Stimulated activated CD4-positive, alpha-beta T cell treated with anti-CD3 and anti-CD28 coated beads, Interleukin-4, amount 100 ng/mL, for 4 hours (primary cell): ENCODE data around the gene ADAMTS2.

Experiments used
- DNase-seq, 2 experiments: peaks; one replicate each; pipeline ENCODE4 v3.0.0-alpha.2; 2020

ADAMTS2 gene

DNA sequence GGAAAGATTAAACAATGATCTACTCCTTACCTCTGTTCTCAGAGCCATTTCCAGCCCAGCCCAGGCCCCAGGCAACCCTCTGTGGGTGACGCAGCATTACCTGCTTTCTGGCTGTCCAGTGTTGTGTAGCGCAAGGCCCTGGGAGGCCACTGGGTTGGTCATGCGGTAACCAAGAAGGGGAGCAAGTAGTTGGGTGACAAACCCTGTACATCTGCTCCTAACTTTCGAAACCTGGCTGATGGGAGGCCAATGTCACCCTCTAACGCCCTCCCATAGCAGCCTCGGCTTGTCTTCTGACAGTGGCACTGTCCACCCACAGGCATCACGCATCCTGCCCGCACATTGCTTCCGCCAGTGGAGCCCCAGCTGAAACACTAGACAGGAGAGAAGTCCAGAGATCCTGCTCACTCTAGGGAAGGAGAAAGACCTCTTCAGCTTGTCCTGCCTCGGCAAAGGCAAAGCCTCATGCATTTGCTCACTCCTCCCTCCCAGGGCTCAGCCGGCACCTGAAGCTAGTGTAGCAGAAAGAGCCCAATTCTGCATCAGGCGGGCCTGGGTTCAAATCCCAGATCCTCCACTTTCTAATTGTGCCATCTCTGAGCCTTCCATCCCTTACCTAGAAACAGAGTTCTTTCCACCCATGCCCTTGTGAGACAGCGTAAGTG, 94.6 kb downstream of the ADAMTS2 start:
- no peak for DNase-seq

DNA sequence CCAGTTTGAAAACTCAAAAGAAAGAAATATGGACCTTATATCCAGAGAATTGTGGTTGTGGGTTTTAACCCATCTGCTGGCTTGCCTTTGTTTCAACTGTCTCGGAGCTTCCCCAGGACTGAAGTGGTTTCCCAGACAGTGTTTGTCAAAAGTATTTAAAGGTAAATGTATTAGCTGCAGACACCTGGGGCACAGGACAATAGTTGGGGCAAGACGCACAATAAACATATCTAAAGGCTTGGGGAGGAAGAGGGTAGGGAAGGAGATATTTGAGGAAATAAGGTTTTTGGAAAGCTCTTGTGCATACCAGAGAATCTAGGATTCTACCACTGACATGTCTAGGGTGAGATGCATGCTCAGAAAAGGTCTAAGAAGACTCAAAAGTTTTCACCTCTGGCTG, 99.0 kb downstream of the ADAMTS2 start:
- no peak for DNase-seq

DNA sequence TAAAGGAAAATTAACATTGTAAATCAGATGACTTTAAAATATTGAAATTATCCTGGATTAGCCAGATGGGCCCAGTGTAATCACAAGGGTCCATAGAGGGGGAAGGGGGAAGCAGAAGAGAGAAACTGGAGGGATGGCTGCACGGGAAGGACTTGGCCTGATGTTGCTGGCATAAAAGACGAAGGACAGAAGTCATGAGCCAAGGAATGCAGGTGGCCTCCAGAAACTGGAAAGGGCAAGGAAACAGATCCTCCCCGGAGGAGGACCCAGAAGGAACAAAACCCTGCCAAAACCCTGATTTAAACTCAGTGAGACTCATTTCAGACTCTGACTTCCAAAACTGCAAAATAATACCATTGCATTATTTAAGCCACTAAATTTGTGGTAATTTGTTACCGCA, 100.2 kb downstream of the ADAMTS2 start:
- no peak for DNase-seq

DNA sequence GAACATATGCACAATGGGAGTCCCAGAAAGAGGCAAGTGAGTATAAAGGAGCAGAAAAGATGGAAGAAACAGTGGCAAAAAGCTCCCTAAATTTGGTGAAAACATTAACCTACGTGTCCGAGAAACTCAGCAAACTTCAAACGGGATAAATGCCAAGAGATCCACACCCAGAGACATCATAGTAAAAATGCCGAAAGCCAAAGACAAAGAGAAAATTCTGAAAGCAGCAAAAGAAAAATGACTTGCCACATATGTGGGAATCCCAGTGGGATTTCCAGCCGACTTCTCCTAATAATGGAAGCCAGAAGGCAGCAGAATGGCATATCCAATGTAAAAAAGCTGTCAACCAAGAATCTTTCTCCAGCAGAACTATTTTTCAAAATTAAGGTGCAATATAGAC, 101.2 kb downstream of the ADAMTS2 start:
- no peak for DNase-seq

DNA sequence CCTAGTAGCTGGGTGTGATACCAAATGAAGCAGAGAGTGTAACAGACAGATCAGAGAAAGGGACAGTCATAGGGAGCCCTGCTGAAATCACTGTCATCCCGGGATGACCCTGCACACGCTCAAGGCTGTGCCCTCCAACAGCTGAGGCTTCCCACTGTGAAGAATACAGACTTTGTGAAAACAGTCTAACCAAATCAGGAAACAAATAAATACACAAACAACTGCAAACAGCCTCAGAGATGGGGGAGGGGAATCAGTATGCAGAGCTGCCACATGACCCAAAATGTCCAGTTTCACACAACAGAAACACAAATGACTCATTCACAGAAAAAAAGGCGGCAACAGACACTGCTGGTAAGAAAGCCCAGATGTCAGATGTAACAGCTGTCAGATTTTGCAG, 101.9 kb downstream of the ADAMTS2 start:
- DNase-seq: no peak

DNA sequence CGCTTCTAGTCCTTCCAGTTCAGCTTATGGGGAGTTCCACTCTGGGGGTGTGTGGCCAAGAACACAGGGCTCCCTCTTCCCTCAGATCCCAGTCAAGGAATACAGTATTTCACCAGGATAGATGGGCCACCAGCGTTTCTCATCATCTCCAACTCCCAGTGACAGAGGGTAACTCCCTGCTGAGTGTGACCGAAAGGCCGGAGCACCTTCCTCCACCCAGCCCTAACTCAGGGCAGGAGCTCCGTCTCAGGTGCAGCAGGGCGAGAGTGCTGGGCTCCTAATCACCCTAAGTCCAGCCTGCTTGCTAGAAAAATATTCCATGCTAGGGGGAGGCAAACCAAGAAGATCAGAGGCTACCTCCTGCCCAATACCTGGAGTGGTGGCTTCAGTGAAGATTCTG, 102.6 kb downstream of the ADAMTS2 start:
- DNase-seq: no peak

DNA sequence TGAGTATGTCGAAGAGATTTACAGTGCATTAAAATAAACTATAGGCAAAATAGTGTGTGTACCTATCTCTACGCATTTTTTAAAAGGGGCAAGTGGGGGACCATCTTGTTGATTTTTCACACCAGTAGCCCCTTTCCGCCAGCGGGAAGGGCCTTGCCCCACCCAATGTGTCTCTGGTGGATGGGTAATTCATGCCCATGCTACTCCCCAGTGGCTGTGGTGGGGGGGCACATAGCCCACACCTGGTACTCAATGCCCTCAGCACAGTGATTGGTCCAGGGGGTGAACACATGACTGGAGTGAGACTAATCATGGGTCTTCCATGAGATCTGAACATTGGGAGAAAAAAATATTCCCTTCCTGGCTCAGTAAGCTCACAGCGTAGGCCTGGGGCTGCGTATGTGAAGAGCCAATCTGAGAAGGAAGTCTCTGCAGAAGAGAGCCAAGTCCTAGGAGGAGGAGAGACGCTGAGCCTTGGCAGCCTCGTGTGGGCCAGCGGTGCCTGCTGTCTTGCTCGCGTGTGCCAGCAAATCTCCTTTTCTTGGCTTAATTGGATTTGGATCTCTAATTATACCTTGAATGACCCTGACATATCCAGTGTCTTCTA, 103.4 kb downstream of the ADAMTS2 start:
- no peak for DNase-seq

DNA sequence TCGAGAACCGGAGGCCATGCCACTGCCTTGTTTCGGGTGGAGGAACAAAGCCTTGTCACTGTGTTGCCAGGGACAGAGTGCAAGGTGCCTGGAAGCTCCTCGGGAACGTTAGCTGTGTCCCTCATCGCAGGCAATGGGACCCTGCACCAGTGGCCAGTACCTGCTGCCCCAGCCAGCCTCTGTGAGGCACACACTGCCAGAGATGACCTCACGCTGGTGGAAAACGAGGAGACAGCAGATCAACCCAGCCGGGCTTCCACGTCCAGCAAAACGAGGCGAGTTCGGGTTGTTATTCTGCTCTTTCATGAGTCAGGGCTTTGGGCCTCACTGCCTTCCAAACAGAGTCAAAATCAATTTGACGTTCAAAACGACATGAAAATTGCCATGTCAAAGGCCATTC, 104.1 kb downstream of the ADAMTS2 start:
- no peak for DNase-seq

DNA sequence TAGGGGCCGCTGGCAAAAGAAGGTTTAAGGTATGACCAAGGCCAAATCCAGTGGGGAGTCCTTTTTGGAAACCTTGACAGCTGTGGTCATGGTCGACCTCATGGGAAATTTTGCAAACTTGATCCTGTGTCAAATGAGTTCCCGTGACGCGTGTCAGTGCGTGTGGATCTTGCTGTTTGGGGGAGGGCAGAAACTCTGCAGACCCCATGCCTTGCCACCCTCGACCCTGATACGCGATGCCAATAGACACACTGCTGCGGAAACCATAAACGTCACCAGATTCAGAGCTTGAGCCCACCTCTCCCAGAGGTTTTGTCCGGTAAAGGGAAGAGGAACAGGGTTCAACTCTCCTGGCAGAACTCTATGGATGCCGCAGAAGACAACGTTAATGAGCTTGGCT, 104.7 kb downstream of the ADAMTS2 start:
- no peak for DNase-seq

DNA sequence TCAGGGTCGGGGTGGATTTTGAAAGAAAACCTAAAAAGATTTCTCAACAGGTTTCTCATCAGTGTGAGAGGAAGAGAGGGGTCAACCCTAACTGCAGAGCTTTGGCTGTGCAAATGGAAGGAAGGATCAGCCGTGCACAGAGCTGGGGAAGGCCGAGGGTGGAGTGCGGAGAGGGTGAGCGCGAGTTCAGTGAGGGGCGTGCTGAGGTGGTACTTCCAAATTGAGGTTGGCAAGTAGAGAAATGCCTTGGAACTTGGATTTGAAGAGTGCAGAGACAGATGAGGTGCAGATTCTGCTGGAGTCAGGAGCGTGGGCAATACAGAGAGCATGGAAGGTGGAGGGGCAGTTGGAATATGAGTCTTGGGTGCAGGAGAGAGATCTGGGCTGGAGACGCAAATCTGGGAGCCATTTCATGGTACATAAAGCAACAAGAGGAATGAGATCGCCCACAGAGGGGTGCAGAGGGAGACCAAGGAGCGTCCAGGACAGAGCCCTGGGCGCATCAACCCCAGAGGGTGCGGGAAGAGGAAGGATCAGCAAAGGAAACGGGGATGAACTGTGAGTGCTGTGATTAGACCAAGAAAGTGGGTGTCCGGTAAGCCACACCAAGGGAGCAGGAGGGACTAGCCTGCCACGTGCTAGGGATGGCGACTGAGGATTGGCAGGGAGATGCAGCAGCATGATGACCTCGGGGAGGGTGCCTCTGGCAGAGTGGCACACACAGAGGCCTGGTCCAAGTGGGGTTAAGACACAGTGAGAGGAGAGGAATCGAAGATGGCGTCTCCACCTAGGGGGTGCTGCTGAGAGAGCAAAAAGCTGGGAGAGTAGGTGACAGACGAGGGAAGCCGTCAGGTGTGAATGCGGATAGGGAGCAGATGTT, 105.8 kb downstream of the ADAMTS2 start:
- DNase-seq: no peak

DNA sequence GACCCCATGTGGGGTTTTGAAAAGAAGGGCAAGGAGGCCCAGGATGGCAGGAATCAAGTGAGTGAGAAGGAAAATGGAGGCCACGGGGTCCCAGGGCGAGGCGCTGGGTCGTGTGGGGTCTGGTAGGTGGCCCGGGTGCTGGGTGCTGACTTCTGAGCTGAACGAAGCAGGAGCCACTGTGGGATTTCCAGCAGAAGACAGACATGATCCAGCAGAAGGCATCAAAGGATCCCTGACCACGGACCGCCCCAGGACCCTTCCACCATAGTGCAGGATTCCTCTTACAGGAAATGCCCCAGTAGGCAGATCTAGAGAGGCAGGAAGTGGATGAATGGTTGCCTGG, 106.7 kb downstream of the ADAMTS2 start:
- DNase-seq: no peak

DNA sequence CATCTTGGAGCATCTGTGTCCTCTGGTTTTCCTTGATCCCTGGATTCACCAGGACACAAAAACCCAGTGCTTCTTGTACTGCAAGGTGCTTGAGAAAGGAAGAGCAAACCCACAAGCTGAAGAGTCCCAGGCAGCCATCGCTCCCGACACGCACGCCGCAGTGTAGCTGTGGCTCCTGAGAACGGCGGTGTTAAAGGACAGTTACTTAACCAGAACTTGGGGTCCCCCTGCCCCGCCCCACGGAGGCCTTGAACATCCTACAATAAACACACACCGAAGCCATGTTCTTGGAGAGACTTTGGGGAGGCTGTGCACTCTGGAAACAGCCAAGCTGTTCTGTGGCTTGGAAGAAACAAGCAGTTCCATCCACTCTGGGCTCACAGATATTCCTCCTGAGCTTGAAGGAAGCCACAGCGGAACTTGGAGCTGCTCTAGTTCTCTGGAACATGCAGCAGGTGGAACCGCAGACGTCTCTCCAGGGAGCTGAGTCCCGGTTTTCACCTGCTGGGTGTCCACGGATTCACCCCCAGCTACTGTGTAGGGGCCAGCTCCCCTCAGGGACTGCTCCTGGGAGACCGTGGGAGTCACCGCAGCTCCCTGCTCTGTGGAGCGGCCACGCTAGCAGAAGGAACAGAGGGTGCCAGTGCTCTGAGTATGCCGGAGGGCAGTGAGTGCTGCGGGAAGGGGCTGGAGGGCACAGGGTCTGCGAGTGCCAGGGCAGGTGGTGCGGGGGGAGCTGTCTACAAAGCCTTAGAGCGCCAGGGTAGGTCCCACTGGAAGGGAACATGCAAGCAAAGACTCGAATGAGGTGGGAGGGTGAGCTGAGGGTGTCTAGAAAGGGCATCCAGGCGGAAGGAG, 107.3 kb downstream of the ADAMTS2 start:
- no peak for DNase-seq

DNA sequence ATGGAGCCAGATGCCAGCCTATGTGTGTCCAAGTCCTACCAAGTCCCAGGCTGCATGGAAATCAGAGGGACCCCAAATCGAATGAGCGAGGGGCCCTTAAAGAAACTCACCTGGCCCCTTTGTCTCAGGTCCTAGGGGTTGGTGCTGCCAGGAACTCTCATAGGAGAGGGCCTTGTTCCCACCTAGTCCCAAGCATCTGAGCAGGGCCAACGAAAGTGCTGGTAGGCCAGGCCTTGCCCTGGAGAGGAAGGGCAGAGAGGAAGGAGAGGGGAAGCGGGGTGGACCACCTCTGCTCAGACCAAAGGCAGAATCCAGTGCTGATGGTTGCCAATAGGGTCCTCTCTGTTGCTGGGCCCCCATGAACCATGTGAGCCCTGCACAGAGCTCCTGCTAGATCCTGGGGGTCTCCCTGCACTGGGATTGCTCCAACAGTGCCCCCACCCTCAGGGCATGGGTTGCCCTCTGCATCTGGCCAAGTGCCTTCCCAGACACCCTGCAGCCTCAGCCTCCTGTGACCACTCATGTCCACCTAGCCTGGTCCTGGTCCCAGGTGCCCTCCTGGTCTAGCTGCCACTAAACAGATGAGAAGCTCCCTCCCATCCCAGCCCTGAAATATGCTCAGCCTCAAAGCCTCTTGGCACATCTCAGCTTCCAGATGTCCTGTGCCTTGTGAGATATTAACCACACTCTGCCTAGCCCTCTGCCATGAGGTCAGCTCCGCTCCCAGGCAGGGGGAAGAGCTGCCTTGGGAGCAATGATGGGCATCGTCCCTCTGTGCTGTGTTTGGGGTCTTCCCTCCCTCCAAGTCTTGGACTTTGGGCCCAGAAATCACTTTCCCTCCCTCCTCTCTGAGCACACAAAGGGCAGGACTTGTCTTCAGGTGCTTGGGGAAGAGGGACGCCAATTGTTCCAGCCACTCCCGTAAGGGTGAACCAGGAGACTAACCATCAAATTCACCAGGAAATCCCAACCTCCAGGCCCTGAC, 109.6 kb downstream of the ADAMTS2 start:
- no peak for DNase-seq

DNA sequence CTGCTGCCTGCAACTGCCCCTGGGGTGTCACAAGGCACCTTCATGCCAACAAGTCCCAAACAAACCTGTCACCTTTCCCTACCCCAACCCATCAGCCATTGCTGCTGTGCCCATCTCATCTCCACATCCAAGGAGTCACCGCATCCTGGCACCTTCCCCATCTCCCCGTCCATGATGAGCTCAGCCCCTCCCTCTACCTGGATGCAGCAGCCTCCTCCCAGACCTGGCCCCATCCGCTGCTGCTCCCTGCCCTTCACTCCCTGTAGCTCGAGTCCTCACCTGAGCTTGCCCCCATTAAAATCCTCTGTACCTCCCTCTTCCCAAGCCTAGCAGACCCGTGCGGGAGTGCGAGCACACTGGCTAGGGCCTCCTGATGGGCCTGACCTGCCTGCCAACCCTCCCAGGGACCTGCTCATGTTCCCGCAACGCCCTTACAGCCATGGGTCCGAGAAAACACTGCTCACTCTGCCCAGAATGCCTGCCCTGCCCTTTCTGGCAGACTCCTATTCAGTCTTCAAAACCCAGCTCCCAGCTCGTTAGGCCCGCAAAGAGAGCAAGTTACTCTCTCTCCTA, 110.6 kb downstream of the ADAMTS2 start:
- DNase-seq: no peak

DNA sequence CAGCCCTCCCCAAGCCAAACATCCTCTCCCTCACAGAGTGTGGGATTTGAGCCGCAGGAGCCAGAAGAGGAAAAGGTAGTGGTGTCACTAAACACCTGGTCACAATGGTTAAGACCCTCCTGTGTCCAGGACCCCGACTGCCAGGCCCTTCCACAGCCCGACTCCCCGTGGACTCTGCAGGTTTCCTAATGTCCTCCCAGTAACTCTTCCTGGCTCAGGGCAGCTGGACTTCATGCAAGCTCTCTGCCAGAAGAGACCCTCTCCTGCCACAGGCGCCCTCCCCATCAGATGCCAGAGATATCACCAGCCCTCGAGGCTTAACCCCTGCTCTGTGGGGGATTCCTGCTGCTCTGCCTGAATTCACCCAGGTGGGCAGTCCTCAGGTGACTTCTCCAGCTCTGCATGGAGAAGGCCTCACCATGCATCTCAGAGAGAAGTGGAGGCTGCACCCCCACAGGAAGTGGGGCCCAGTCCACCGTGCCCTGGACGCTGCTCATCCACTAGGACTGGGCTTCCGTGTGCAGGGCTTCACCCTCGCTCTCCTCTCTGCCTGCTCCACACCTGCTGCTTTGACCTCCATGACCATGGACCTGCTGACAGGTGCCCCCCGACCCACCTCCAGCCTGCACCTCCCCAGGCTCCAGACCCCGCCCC, 111.2 kb downstream of the ADAMTS2 start:
- no peak for DNase-seq

DNA sequence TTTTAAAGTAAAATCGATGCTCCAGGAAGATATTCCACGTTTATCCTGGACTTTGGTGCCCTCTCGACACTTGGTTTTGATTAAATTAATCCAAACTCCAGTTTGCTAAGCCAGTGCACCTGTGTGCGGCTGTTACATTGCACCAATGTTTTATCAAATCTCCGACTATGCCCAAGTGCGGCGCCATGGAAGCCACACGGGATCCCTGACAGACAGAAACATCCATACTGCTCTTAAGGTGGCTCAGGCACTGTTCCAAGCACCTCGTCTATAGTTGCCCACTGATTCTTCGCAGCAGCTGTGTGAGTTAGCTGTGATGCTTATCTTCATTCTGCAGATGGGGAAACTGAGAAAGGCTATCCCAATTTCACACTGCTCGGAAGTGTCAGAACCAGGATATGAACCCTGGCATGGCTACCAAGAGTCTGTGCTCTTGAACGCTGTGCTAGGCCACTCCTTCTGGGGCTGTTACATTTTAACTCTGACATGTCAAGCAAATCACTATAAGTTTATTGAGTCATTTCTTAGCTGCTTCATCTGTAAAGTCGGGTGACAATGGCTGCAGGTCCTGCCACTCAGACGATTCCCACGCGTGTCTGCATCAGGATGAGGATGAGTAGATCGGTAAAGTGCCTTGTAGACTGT, 113.0 kb downstream of the ADAMTS2 start:
- no peak for DNase-seq

DNA sequence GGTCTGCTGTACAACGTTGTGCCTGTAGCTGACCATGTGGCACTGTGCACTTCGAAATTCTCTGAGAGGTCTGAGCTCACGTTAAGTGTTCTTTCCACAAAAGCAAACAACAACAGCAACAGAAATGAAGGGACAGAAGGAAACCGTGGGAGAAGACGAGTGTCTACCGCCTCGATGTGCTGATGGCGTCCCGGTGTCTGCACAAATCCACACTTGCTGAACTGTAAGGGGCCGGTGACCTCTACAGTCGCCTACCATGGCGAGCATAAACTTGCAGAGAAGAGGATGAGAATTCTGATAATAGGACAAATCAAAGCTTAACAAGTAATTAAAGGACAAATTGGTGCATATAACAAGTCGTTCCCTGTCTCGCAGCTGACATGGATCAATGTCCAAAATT, 114.0 kb downstream of the ADAMTS2 start:
- DNase-seq: no peak

DNA sequence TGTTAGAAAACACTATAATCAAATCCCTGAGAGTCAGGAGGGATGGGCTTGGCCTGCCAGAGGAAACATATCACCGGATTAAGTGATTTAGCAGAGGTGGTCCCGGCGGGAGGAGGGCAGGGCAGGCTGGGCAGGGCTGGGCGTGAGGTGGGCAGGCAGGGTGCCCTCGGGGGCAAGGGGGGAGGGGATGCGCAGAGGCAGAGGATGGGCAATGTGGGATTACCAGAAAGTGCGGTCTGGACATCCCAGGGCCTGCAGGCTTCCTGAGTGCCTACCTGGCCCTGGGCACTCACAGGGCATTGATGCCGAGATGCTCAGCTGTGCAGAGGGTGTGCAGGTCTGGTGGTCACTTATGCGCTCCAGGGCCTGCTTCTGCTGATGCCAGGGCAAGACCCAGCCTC, 115.2 kb downstream of the ADAMTS2 start:
- DNase-seq: no peak

DNA sequence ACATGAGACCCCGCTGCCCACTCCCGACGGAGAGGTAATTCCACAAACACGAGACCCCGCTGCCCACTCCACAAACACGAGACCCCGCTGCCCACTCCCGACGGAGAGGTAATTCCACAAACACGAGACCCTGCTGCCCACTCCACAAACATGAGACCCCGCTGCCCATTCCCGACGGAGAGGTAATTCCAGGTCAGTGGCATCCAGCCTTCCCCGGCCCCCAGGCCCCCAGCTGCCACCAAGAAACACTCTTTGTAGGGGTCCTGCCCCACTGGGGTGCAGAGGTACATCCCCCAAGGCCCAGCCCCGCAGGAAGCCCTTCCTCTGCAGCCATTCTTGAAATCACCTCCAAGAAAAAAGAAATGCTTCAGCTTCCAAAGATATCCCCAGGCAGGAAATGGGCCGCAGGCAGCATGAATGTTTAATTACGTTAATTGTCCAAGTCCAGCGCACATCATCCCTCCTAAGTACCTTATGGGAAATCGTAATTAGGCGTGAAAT, 115.9 kb downstream of the ADAMTS2 start:
- DNase-seq: no peak
